B cell (primary cell): Measurements from ENCODE around the gene XRCC3.

Experiments
- EZH2 ChIP-seq: IDR thresholded peaks from 2 replicates; pipeline ENCODE4 v1.6.1; 2012; ENCODE audit warnings: borderline replicate concordance, low read depth, mild to moderate bottlenecking, moderate library complexity, low read length; ENCODE audit not compliant: insufficient read depth, poor library complexity, severe bottlenecking
- TF ChIP-seq, protein P1 (sequence below): fragments of 200-600 bp; IDR thresholded peaks from one replicate; pipeline ENCODE4 v1.8.0; 2022; ENCODE audit warnings: antibody characterized with exemption, mild to moderate bottlenecking

DNA sequence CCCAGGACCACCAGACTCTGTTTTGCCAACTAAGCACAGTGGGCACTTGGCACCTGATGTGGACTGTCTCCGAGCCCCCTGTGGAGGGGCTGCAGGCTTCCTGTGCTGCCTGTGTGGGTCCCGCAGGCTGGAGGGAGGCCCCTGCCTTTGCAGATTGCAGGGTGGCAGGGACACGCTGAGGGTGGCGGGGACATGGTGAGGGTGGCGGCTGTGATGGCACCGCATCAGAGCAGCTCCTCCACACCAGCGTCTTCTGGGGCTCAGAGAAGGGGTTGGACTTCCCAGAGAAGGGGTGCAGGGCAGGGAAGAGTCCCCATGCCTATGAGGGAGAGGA is 8.5 kb upstream of the XRCC3 start:
- TF ChIP-seq, protein P1, sequence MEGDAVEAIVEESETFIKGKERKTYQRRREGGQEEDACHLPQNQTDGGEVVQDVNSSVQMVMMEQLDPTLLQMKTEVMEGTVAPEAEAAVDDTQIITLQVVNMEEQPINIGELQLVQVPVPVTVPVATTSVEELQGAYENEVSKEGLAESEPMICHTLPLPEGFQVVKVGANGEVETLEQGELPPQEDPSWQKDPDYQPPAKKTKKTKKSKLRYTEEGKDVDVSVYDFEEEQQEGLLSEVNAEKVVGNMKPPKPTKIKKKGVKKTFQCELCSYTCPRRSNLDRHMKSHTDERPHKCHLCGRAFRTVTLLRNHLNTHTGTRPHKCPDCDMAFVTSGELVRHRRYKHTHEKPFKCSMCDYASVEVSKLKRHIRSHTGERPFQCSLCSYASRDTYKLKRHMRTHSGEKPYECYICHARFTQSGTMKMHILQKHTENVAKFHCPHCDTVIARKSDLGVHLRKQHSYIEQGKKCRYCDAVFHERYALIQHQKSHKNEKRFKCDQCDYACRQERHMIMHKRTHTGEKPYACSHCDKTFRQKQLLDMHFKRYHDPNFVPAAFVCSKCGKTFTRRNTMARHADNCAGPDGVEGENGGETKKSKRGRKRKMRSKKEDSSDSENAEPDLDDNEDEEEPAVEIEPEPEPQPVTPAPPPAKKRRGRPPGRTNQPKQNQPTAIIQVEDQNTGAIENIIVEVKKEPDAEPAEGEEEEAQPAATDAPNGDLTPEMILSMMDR: no peak
- no peak for TF ChIP-seq EZH2
